ENCODE data around the gene TMC4. TPM values are rescaled to one million over a fixed set of nuclear protein-coding genes. Genes with fewer than 3 reads are reported as not detected.
A peak's percentile ranks its signal among the peaks of the same experiment; 100 is the strongest.

The TMC4 gene
- polyA plus RNA-seq, 1 donor (not counting 4 experiments of a cell fraction or from before 2014, with no cell fraction given) = 1.5 TPM

DNA sequence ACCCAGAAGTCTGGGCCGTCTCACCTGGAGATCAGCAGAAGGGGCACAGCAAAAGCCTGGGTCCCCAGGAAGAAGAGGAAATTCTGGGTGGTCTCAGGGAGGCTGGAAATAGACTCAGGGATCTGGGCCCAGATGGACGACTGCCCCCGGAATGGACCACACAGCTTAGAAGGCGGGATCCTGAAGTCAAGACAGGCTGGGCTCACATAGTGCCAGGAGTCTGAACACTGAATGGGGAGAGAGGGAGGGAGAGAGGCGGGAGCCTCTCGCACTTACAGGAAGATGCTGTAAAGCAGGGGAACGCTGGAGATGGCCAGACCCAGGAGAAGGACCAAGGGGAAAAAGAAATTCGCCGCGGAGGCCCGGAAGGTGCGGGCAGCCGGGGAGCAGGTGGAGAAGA, 12.1 kb downstream of the TMC4 start:
- H3K27ac ChIP-seq (ENCODE audit: control insufficient read depth, insufficient read depth, low read length) = peak overlapping the region; percentile 79
- dilution Hi-C loops (cut with MboI; ENCODE audit: extremely low pct_ligation_motif_present, low sequenced_read_pairs) = no loop called here

GRCh38 chr19:54160182-54160811, 12.7 kb downstream of the TMC4 start:
- no peak for DNase-seq (ENCODE audit: low read depth, low spot score)
- TF ChIP-seq, protein P1, sequence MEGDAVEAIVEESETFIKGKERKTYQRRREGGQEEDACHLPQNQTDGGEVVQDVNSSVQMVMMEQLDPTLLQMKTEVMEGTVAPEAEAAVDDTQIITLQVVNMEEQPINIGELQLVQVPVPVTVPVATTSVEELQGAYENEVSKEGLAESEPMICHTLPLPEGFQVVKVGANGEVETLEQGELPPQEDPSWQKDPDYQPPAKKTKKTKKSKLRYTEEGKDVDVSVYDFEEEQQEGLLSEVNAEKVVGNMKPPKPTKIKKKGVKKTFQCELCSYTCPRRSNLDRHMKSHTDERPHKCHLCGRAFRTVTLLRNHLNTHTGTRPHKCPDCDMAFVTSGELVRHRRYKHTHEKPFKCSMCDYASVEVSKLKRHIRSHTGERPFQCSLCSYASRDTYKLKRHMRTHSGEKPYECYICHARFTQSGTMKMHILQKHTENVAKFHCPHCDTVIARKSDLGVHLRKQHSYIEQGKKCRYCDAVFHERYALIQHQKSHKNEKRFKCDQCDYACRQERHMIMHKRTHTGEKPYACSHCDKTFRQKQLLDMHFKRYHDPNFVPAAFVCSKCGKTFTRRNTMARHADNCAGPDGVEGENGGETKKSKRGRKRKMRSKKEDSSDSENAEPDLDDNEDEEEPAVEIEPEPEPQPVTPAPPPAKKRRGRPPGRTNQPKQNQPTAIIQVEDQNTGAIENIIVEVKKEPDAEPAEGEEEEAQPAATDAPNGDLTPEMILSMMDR (optimal IDR thresholded peaks at IDR 0.05 in 1 of 3, IDR thresholded peaks at IDR 0.05 in 1 of 3, conservative IDR thresholded peaks at IDR 0.05 in 1 of 3; ENCODE audit: extremely low read depth in 1 of 3, insufficient read depth in 2 of 3, low read length in 3 of 3) = no peak
- TF ChIP-seq EZH2 (IDR thresholded peaks at IDR 0.05; ENCODE audit: low read length) = no peak
- Histone ChIP-seq H3K9me3 (ENCODE audit: control insufficient read depth, low read depth, low read length) (no peaks in the 10 kb centered on the region), H3K4me1 (ENCODE audit: control insufficient read depth, extremely low read depth, insufficient read depth, low read length) (peaks cover 24% of the 10 kb centered on the region), H3K36me3 (ENCODE audit: control insufficient read depth in 2 of 2, extremely low read depth in 1 of 2, insufficient read depth in 2 of 2, low read length in 2 of 2) (peaks cover 10 to 11% of the 10 kb centered on the region in 2 experiments), H3K27me3 (ENCODE audit: control insufficient read depth, extremely low read depth, insufficient read depth, low read length) (no peaks in the 10 kb centered on the region), H3K27ac (ENCODE audit: control insufficient read depth, insufficient read depth, low read length) (peak overlapping the region; percentile 79), H3K9ac (ENCODE audit: control insufficient read depth, extremely low read depth, insufficient read depth, low read length) (peak overlapping the region; percentile 85), H3K79me2 (ENCODE audit: control insufficient read depth, insufficient read depth, low read length) (peaks cover 7% of the 10 kb centered on the region), H3K9me1 (ENCODE audit: control insufficient read depth, extremely low read depth, insufficient read depth, low read length) (no peaks in the 10 kb centered on the region), H3K4me2 (ENCODE audit: control insufficient read depth, extremely low read depth, insufficient read depth, low read depth, low read length) (peak overlapping the region; percentile 97), H3K4me3 (ENCODE audit: control insufficient read depth in 2 of 3, extremely low read depth in 1 of 3, insufficient read depth in 2 of 3, low read depth in 1 of 3, low read length in 3 of 3) (peak overlapping the region; percentile 51 to 91 (median 87)), H4K20me1 (ENCODE audit: control insufficient read depth, extremely low read depth, insufficient read depth, low read length) (no peaks in the 10 kb centered on the region), H2AFZ (ENCODE audit: control insufficient read depth, low read length) (peak overlapping the region; percentile 88)
- dilution Hi-C loops (cut with MboI; ENCODE audit: extremely low pct_ligation_motif_present, low sequenced_read_pairs) = no loop called here
- no peak for FAIRE-seq

More for the DNA sequence above, 12.1 kb downstream of the TMC4 start:
- H3K4me1 ChIP-seq (ENCODE audit: control insufficient read depth, extremely low read depth, insufficient read depth, low read length) = peaks cover 24% of the 10 kb centered on the region
- peak overlapping the region; percentile 97 for H3K4me2 ChIP-seq (ENCODE audit: control insufficient read depth, extremely low read depth, insufficient read depth, low read depth, low read length)
- TF ChIP-seq, protein P1 (optimal IDR thresholded peaks at IDR 0.05 in 1 of 3, IDR thresholded peaks at IDR 0.05 in 1 of 3, conservative IDR thresholded peaks at IDR 0.05 in 1 of 3; ENCODE audit: extremely low read depth in 1 of 3, insufficient read depth in 2 of 3, low read length in 3 of 3) = no peak
- TF ChIP-seq EZH2 (IDR thresholded peaks at IDR 0.05; ENCODE audit: low read length) = no peak
- peak overlapping the region; percentile 88 for H2AFZ ChIP-seq (ENCODE audit: control insufficient read depth, low read length)
- peaks cover 9 to 10% of the 10 kb centered on the region in 2 experiments for H3K36me3 ChIP-seq (ENCODE audit: control insufficient read depth in 2 of 2, extremely low read depth in 1 of 2, insufficient read depth in 2 of 2, low read length in 2 of 2)
- no peak for DNase-seq (ENCODE audit: low read depth, low spot score)
- H3K27me3 ChIP-seq (ENCODE audit: control insufficient read depth, extremely low read depth, insufficient read depth, low read length) = no peaks in the 10 kb centered on the region
- H3K79me2 ChIP-seq (ENCODE audit: control insufficient read depth, insufficient read depth, low read length) = peaks cover 7% of the 10 kb centered on the region
- no peak for FAIRE-seq
- peak overlapping the region; percentile 51 to 91 (median 87) for H3K4me3 ChIP-seq (ENCODE audit: control insufficient read depth in 2 of 3, extremely low read depth in 1 of 3, insufficient read depth in 2 of 3, low read depth in 1 of 3, low read length in 3 of 3)
- no peaks in the 10 kb centered on the region for H3K9me1 ChIP-seq (ENCODE audit: control insufficient read depth, extremely low read depth, insufficient read depth, low read length)
- no peaks in the 10 kb centered on the region for H3K9me3 ChIP-seq (ENCODE audit: control insufficient read depth, low read depth, low read length)
- H3K9ac ChIP-seq (ENCODE audit: control insufficient read depth, extremely low read depth, insufficient read depth, low read length) = peak overlapping the region; percentile 85
- H4K20me1 ChIP-seq (ENCODE audit: control insufficient read depth, extremely low read depth, insufficient read depth, low read length) = no peaks in the 10 kb centered on the region
